ENCODE data around the gene RTP4. TPM values are rescaled to one million over a fixed set of nuclear protein-coding genes. Genes with fewer than 3 reads are reported as not detected.

RTP4 gene
- total RNA-seq, 1 experiment from 2014 or later, result 2.5 TPM

DNA sequence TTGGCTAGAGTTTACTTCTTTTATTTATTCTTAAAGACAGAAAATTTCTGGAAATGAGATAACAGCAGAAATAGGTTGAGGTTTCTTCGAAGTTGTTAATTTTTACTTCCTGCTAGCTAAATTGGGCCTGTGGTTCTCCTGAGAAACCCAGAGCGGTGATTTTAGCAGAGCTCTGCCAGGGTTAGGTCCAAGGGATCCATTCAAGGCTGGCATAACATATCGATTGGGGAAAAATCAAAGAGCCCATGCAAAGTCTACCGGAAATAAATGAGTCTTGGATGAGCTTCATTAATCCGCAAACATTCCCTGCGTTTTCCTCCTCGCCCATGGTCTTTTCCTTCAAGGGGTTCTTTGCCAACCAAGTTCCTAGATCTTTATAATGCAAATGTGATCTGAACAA, 45.9 kb upstream of the RTP4 start:
- intact Hi-C loops (cut with micrococcal nuclease; ENCODE audit: unreplicated experiment) (no loop called here), in situ Hi-C loops (cut with HindIII; ENCODE audit: low pct_unique_long_range_greater_than_20kb, low sequenced_read_pairs) (loop anchor here (25.0 kb wide), 1 partner anchor 365 kb away; no protein-coding TSS in a partner anchor)
- Histone ChIP-seq H3K9me3 (ENCODE audit: control insufficient read depth, insufficient read depth, low read depth, low read length) (no peaks in the 10 kb centered on the region), H3K36me3 (ENCODE audit: control insufficient read depth, insufficient read depth, low read length) (no peaks in the 10 kb centered on the region), H3K27me3 (ENCODE audit: control insufficient read depth, insufficient read depth, low read length) (no peaks in the 10 kb centered on the region), H3K4me1 (ENCODE audit: control insufficient read depth, insufficient read depth, low read length) (peaks cover 15% of the 10 kb centered on the region), H3K4me3 (ENCODE audit: low read depth in 2 of 2, low read length in 2 of 2) (no peak overlapping the region), H3K27ac (ENCODE audit: low read length) (peak overlapping the region; percentile 30)
- TF ChIP-seq POLR2AphosphoS5 (IDR thresholded peaks at IDR 0.05; ENCODE audit: low read depth, low read length), result no peak
- no peak for TF ChIP-seq TCF7L2 (IDR thresholded peaks at IDR 0.05; ENCODE audit: low read depth, low read length)
- no peak for TF ChIP-seq REST (IDR thresholded peaks at IDR 0.05; ENCODE audit: insufficient read depth in 1 of 2, low read depth in 2 of 2, low read length in 1 of 2)
- TF ChIP-seq, protein P1, sequence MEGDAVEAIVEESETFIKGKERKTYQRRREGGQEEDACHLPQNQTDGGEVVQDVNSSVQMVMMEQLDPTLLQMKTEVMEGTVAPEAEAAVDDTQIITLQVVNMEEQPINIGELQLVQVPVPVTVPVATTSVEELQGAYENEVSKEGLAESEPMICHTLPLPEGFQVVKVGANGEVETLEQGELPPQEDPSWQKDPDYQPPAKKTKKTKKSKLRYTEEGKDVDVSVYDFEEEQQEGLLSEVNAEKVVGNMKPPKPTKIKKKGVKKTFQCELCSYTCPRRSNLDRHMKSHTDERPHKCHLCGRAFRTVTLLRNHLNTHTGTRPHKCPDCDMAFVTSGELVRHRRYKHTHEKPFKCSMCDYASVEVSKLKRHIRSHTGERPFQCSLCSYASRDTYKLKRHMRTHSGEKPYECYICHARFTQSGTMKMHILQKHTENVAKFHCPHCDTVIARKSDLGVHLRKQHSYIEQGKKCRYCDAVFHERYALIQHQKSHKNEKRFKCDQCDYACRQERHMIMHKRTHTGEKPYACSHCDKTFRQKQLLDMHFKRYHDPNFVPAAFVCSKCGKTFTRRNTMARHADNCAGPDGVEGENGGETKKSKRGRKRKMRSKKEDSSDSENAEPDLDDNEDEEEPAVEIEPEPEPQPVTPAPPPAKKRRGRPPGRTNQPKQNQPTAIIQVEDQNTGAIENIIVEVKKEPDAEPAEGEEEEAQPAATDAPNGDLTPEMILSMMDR (IDR thresholded peaks at IDR 0.05), result no peak
- TF ChIP-seq SIN3A (IDR thresholded peaks at IDR 0.05; ENCODE audit: borderline replicate concordance, insufficient read depth, low read depth, low read length), result no peak
- no peak for DNase-seq (ENCODE audit: low read depth, low spot score)
- no peak for ATAC-seq
- BruUV-seq (replicated peaks), result no TSS peak
- ChIA-PET POLR2A (no interaction called here), CTCF (interaction anchor here (1.4 kb wide), 1 partner anchor 357 kb away, joined by 6 read pairs; no protein-coding TSS in a partner anchor)

DNA sequence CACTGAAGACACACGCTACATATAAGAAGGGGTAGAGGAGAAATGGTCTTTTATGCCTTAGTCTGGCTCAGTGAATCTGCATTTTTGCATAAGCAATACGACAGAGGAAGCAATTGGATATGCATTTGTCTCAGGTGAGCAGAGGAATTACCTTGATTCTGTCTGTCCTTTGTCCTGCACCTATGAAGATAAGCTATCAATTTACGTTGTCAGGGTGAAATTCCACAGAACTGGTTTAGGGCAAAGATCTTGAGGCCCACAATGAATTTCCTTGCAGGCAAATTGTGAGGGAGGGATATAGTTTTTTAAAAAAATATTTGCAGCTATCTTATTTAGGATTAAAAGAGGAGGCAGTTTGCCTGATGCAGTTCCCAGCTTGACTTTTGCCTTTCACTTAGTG, 45.1 kb upstream of the RTP4 start:
- no peak for ATAC-seq
- intact Hi-C loops (cut with micrococcal nuclease; ENCODE audit: unreplicated experiment), result no loop called here
- peak overlapping the region; percentile 32; the same call in 1 of the 2 replicates for H3K27ac ChIP-seq (ENCODE audit: low read length)
- no peaks in the 10 kb centered on the region for H3K27me3 ChIP-seq (ENCODE audit: control insufficient read depth, insufficient read depth, low read length)
- ChIA-PET CTCF (no interaction called here), POLR2A (interaction anchor here (0.6 kb wide), 1 partner anchor 350 kb away, joined by 3 read pairs; no protein-coding TSS in a partner anchor)
- peaks cover 15% of the 10 kb centered on the region for H3K4me1 ChIP-seq (ENCODE audit: control insufficient read depth, insufficient read depth, low read length)
- in situ Hi-C loops (cut with HindIII; ENCODE audit: low pct_unique_long_range_greater_than_20kb, low sequenced_read_pairs), result loop anchor here (25.0 kb wide), 1 partner anchor 364 kb away; no protein-coding TSS in a partner anchor
- TF ChIP-seq TCF7L2 (IDR thresholded peaks at IDR 0.05; ENCODE audit: low read depth, low read length) (no peak), SIN3A (IDR thresholded peaks at IDR 0.05; ENCODE audit: borderline replicate concordance, insufficient read depth, low read depth, low read length) (no peak), POLR2AphosphoS5 (IDR thresholded peaks at IDR 0.05; ENCODE audit: low read depth, low read length) (no peak), REST (IDR thresholded peaks at IDR 0.05; ENCODE audit: insufficient read depth in 1 of 2, low read depth in 2 of 2, low read length in 1 of 2) (no peak)
- TF ChIP-seq, protein P1 (IDR thresholded peaks at IDR 0.05), result no peak
- H3K9me3 ChIP-seq (ENCODE audit: control insufficient read depth, insufficient read depth, low read depth, low read length), result no peaks in the 10 kb centered on the region
- no peak for DNase-seq (ENCODE audit: low read depth, low spot score)
- H3K36me3 ChIP-seq (ENCODE audit: control insufficient read depth, insufficient read depth, low read length), result no peaks in the 10 kb centered on the region
- BruUV-seq (replicated peaks), result no TSS peak
- H3K4me3 ChIP-seq (ENCODE audit: low read depth in 2 of 2, low read length in 2 of 2), result no peak overlapping the region
